Central memory CD8-positive, alpha-beta T cell (primary cell): ENCODE results near the gene TRIP6.

Experiments
- ATAC-seq: fragments of 150-1000 bp; cut with Tn5 transposase; replicated peaks from 2 replicates; pipeline ENCODE4 v1.10.0; 2022; ENCODE audit warnings: mild to moderate bottlenecking, moderate FRiP score, moderate number of reproducible peaks; ENCODE audit not compliant: poor library complexity, severe bottlenecking; ENCODE audit errors: extremely low read depth
- DNase-seq, 2 donors: peaks; one replicate each; pipeline ENCODE4 v3.0.0; 2021; ENCODE audit warnings: low spot score in 2 of 2
- H3K27ac Mint-ChIP-seq: one replicate; pipeline ENCODE4 v1.8.0; 2022; ENCODE audit warnings: low read depth, mild to moderate bottlenecking, moderate library complexity, mixed read lengths
- H3K27me3 Mint-ChIP-seq: one replicate; pipeline ENCODE4 v1.8.0; 2022; ENCODE audit warnings: mixed read lengths
- H3K36me3 Mint-ChIP-seq: one replicate; pipeline ENCODE4 v1.8.0; 2022; ENCODE audit warnings: mild to moderate bottlenecking, moderate library complexity, mixed read lengths; ENCODE audit not compliant: insufficient read depth
- H3K4me1 Mint-ChIP-seq: one replicate; pipeline ENCODE4 v1.8.0; 2022; ENCODE audit warnings: mixed read lengths
- H3K4me3 Mint-ChIP-seq: one replicate; pipeline ENCODE4 v1.8.0; 2022; ENCODE audit warnings: mild to moderate bottlenecking, moderate library complexity, mixed read lengths
- H3K9me3 Mint-ChIP-seq: one replicate; pipeline ENCODE4 v1.8.0; 2022; ENCODE audit warnings: mixed read lengths

TRIP6 gene

GRCh38 chr7:100867776-100868485 lies 744 bp downstream of the TRIP6 start:
- no peak for ATAC-seq
- Mint-ChIP-seq H3K4me1 (peaks cover 9% of the 10 kb centered on the region), H3K27ac (no peak overlapping the region), H3K27me3 (no peaks in the 10 kb centered on the region), H3K4me3 (peak overlapping the region; percentile 73), H3K9me3 (no peaks in the 10 kb centered on the region), H3K36me3 (peaks cover 29% of the 10 kb centered on the region)
- DNase-seq, result no peak

- H3K4me1 Mint-ChIP-seq, result peaks cover 37% of the 10 kb centered on the region
- ATAC-seq (no peak), DNase-seq (no peak)
- peak overlapping the region; percentile 98 for H3K27ac Mint-ChIP-seq
- peaks cover 38% of the 10 kb centered on the region for H3K36me3 Mint-ChIP-seq
- H3K4me3 Mint-ChIP-seq, result peak overlapping the region; percentile 99
- H3K27me3 Mint-ChIP-seq, result no peaks in the 10 kb centered on the region
- H3K9me3 Mint-ChIP-seq, result no peaks in the 10 kb centered on the region
Observed at GRCh38 chr7:100873599-100874299, 6.6 kb downstream of the TRIP6 start.

GRCh38 chr7:100874300-100874576 lies 7.1 kb downstream of the TRIP6 start:
- Mint-ChIP-seq H3K27me3 (no peaks in the 10 kb centered on the region), H3K27ac (peak overlapping the region; percentile 98), H3K4me3 (peak overlapping the region; percentile 99), H3K4me1 (peaks cover 40% of the 10 kb centered on the region), H3K9me3 (no peaks in the 10 kb centered on the region), H3K36me3 (peaks cover 39% of the 10 kb centered on the region)
- ATAC-seq (peak; percentile 1), DNase-seq (no peak)

GRCh38 chr7:100874577-100875355 lies 7.6 kb downstream of the TRIP6 start, which contains the start of gene SRRT:
TSS of gene SRRT (plus strand) at chr7:100875103. CDS start at chr7:100875591, 488 bp downstream.
- Mint-ChIP-seq H3K9me3 (no peaks in the 10 kb centered on the region), H3K27me3 (no peaks in the 10 kb centered on the region), H3K4me1 (peaks cover 45% of the 10 kb centered on the region), H3K36me3 (peaks cover 43% of the 10 kb centered on the region), H3K4me3 (peak within 1 kb of the TSS; percentile 99), H3K27ac (peak within 1 kb of the TSS; percentile 98)
- DNase-seq (peak; percentile 96 to 98), ATAC-seq (peak; percentile 94)

DNA sequence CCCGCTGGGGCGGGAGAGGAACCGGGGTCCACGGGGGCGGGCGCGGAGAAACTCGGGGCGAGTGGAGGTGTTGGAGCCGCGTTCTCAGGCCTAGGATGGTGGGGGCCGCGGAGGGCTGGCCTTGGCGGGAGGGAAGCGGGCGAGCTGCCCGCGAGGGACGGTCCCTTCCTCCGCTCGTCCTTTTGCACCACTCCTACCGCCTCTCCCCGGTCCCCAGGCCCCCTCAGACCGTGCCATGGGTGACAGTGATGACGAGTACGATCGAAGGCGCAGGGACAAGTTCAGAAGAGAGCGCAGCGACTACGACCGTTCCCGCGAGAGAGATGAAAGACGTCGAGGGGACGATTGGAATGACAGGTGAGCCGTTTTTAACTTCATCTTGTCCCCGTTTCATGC lies 8.2 kb downstream of the TRIP6 start:
- Mint-ChIP-seq H3K4me3 (peak overlapping the region; percentile 99), H3K27me3 (no peaks in the 10 kb centered on the region), H3K9me3 (no peaks in the 10 kb centered on the region), H3K36me3 (peaks cover 46% of the 10 kb centered on the region), H3K27ac (peak overlapping the region; percentile 98), H3K4me1 (peaks cover 51% of the 10 kb centered on the region)
- DNase-seq (no peak), ATAC-seq (peak; percentile 26)

DNA sequence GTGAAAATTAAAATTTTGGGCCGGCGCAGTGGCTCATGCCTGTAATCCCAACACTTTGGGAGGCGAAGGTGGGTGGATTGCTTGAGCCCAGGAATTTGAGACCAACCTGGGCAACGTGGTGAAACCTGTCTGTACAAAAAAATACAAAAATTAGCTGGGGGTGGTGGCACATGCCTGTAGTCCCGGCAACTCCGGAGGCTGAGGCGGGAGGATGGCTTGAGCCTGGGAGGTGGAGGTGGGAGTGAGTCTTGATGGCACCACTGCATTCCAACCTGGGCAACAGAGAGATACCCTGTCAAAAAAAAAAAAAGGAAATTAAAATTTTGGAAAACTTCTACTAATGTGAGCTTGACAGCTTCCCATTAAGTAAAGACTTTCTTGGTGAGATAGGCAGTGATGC lies 10.8 kb downstream of the TRIP6 start:
- H3K4me1 Mint-ChIP-seq, result peaks cover 66% of the 10 kb centered on the region

DNA sequence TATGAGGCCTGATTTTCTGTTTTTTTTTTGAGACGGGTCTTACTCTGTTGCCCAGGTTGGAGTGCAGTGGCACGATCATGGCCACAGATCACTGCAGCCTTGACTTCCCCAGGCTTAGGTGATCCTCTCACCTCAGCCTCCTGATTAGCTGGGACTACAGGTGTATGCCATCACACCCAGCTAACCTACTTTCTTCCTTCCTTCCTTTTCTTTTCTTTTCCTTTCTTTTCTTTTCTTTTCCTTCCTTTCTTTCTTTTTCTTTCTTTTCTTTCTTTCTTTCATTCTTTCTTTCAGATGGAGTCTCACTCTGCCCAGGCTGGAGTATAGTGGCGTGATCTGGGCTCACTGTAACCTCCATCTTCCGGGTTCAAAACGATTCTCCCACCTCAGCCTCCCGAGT lies 11.5 kb downstream of the TRIP6 start:
- Mint-ChIP-seq H3K27me3 (no peaks in the 10 kb centered on the region), H3K4me3 (no peak overlapping the region), H3K27ac (peak overlapping the region; percentile 78), H3K9me3 (no peaks in the 10 kb centered on the region), H3K4me1 (peaks cover 71% of the 10 kb centered on the region), H3K36me3 (peaks cover 73% of the 10 kb centered on the region)
- DNase-seq (no peak), ATAC-seq (no peak)

More for the DNA sequence above, 10.8 kb downstream of the TRIP6 start:
- Mint-ChIP-seq H3K9me3 (no peaks in the 10 kb centered on the region), H3K27me3 (no peaks in the 10 kb centered on the region), H3K4me3 (no peak overlapping the region), H3K36me3 (peaks cover 67% of the 10 kb centered on the region), H3K27ac (no peak overlapping the region)
- DNase-seq (no peak), ATAC-seq (no peak)

DNA sequence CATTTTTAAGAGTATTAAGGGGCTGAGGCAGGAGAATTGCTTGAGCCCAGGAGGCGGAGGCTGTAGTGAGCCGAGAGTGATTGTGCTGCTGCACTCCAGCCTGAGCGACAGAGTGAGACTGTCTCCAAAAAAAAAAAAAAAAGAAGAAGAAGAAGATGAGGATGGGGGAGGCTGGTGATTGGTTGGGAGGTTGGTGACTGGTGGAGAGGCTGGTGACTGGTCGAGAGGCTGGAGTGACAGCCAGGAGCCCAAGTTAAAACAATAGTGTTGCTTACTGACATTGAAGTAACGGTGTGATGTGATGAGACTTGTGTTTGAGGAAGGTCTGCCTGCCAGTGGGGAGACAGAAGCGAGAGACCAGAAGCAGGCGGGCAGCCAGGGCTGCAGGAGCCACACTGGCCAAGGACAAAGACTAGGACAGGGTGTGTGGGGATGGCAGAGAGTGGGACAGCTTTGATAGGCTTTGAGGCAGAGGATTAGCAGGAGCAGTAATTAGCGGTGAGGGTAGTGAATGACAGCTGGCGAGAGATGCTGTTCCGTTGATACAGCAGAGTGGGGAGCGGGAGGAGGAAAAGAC lies 12.6 kb downstream of the TRIP6 start:
- no peak for DNase-seq
- no peak for ATAC-seq
- Mint-ChIP-seq H3K27me3 (no peaks in the 10 kb centered on the region), H3K4me3 (no peak overlapping the region), H3K27ac (peak overlapping the region; percentile 64), H3K36me3 (peaks cover 76% of the 10 kb centered on the region), H3K9me3 (no peaks in the 10 kb centered on the region), H3K4me1 (peaks cover 72% of the 10 kb centered on the region)

GRCh38 chr7:100880645-100881044 lies 13.5 kb downstream of the TRIP6 start:
- Mint-ChIP-seq H3K4me3 (no peak overlapping the region), H3K27ac (peak overlapping the region; percentile 64), H3K9me3 (no peaks in the 10 kb centered on the region), H3K4me1 (peaks cover 72% of the 10 kb centered on the region), H3K27me3 (no peaks in the 10 kb centered on the region), H3K36me3 (peaks cover 78% of the 10 kb centered on the region)
- DNase-seq (no peak), ATAC-seq (no peak)

DNA sequence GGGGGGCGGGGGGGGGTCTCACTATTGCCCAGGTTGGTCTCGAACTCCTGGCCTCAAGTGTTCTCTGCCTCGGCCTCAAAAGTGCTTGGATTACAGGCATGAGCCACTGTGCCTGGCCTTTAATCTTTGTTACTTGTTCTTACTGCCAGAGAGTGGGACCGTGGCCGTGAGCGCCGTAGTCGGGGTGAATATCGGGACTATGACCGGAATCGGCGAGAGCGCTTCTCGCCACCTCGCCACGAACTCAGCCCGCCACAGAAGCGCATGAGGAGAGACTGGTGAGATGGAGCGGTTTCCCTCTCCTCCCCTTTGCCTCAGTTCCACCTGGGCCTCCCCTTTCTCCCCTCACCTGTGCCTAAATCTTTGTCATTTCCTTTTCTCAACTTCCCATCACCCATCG lies 13.9 kb downstream of the TRIP6 start:
- H3K36me3 Mint-ChIP-seq, result peaks cover 81% of the 10 kb centered on the region
- ATAC-seq (no peak), DNase-seq (no peak)
- H3K27ac Mint-ChIP-seq, result no peak overlapping the region
- H3K9me3 Mint-ChIP-seq, result no peaks in the 10 kb centered on the region
- H3K4me1 Mint-ChIP-seq, result peaks cover 75% of the 10 kb centered on the region
- no peak overlapping the region for H3K4me3 Mint-ChIP-seq
- no peaks in the 10 kb centered on the region for H3K27me3 Mint-ChIP-seq

- Mint-ChIP-seq H3K36me3 (peaks cover 82% of the 10 kb centered on the region), H3K9me3 (no peaks in the 10 kb centered on the region), H3K27ac (no peak overlapping the region), H3K27me3 (no peaks in the 10 kb centered on the region), H3K4me3 (no peak overlapping the region), H3K4me1 (peaks cover 78% of the 10 kb centered on the region)
- DNase-seq, result no peak
- ATAC-seq, result no peak
Observed at GRCh38 chr7:100882201-100882600, 15.0 kb downstream of the TRIP6 start.

- Mint-ChIP-seq H3K27me3 (no peaks in the 10 kb centered on the region), H3K27ac (peak overlapping the region; percentile 88), H3K4me3 (no peak overlapping the region), H3K36me3 (peaks cover 83% of the 10 kb centered on the region), H3K4me1 (peaks cover 83% of the 10 kb centered on the region), H3K9me3 (no peaks in the 10 kb centered on the region)
- ATAC-seq, result no peak
- no peak for DNase-seq
Observed at GRCh38 chr7:100882785-100883526, 15.8 kb downstream of the TRIP6 start.
